B cell (primary cell): ENCODE results near the gene TBC1D9B.
"Not testable (repeated sequence)": the region's sequence is repeated elsewhere in the genome, so short reads cannot be mapped to it uniquely, and the experiment has no call there.

Experiments
- CTCF ChIP-seq: fragments of 200-600 bp; IDR thresholded peaks from one replicate; pipeline ENCODE4 v1.8.0; 2022; ENCODE audit warnings: antibody characterized with exemption, mild to moderate bottlenecking
- EZH2 ChIP-seq: IDR thresholded peaks from 2 replicates; pipeline ENCODE4 v1.6.1; 2012; ENCODE audit warnings: borderline replicate concordance, low read depth, mild to moderate bottlenecking, moderate library complexity, low read length; ENCODE audit not compliant: insufficient read depth, poor library complexity, severe bottlenecking

GRCh38 chr5:179834871-179835270, 72.8 kb downstream of the TBC1D9B start:
- TF ChIP-seq CTCF, EZH2: not testable (repeated sequence)
